ENCODE data around the gene PDZD7. TPM values are rescaled to one million over a fixed set of nuclear protein-coding genes. Genes with fewer than 3 reads are reported as not detected.

PDZD7 gene
- total and polyA plus RNA-seq, 2 donors from 2014 or later, result 1.6 to 1.9 TPM

- Histone ChIP-seq H3K4me3 (ENCODE audit: low read length in 3 of 3) (no peak overlapping the region), H3K27me3 (ENCODE audit: control insufficient read depth, insufficient read depth, low read length) (no peaks in the 10 kb centered on the region), H3K9me3 (ENCODE audit: control insufficient read depth in 2 of 3, insufficient read depth in 1 of 3, low read length in 3 of 3) (no peaks in the 10 kb centered on the region), H3K4me1 (ENCODE audit: control insufficient read depth in 2 of 3, insufficient read depth in 2 of 3, low read depth in 1 of 3, low read length in 3 of 3) (peaks cover 5 to 24% (median 24%) of the 10 kb centered on the region in 3 donors), H3K36me3 (ENCODE audit: control insufficient read depth in 2 of 3, insufficient read depth in 3 of 3, low read length in 3 of 3) (peaks cover 0 to 8% (median 5%) of the 10 kb centered on the region in 3 donors), H3K9ac (ENCODE audit: low read length in 3 of 3) (no peak overlapping the region), H3K27ac (ENCODE audit: low read depth in 2 of 2, low read length in 2 of 2) (no peak overlapping the region)
- no peak for TF ChIP-seq CTCF (IDR thresholded peaks at IDR 0.05; ENCODE audit: borderline replicate concordance, extremely low read depth, insufficient read depth)
- FAIRE-seq, result no peak
- intact Hi-C loops (cut with DNase I), result no loop called here
- DNase-seq, result no peak
These were observed 57.9 kb downstream of the PDZD7 start for GRCh38 chr10:100972904-100973535.

- FAIRE-seq (no peak), DNase-seq (no peak)
- H3K36me3 ChIP-seq (ENCODE audit: control insufficient read depth in 2 of 3, insufficient read depth in 3 of 3, low read length in 3 of 3), result peaks cover 0 to under 1% (median under 1%) of the 10 kb centered on the region in 3 donors
- no peak overlapping the region for H3K9ac ChIP-seq (ENCODE audit: low read length in 3 of 3)
- no peaks in the 10 kb centered on the region for H3K9me3 ChIP-seq (ENCODE audit: control insufficient read depth in 2 of 3, insufficient read depth in 1 of 3, low read length in 3 of 3)
- peaks cover 5 to 24% (median 24%) of the 10 kb centered on the region in 3 donors for H3K4me1 ChIP-seq (ENCODE audit: control insufficient read depth in 2 of 3, insufficient read depth in 2 of 3, low read depth in 1 of 3, low read length in 3 of 3)
- no peak overlapping the region for H3K27ac ChIP-seq (ENCODE audit: low read depth in 2 of 2, low read length in 2 of 2)
- H3K4me3 ChIP-seq (ENCODE audit: low read length in 3 of 3), result no peak overlapping the region
- intact Hi-C loops (cut with DNase I), result no loop called here
- no peaks in the 10 kb centered on the region for H3K27me3 ChIP-seq (ENCODE audit: control insufficient read depth, insufficient read depth, low read length)
- no peak for TF ChIP-seq CTCF (IDR thresholded peaks at IDR 0.05; ENCODE audit: borderline replicate concordance, extremely low read depth, insufficient read depth)
These were observed 58.6 kb downstream of the PDZD7 start for GRCh38 chr10:100972115-100972903.

GRCh38 chr10:100970914-100971811 is 59.8 kb downstream of the PDZD7 start:
- Histone ChIP-seq H3K9ac (ENCODE audit: low read length in 3 of 3) (no peak overlapping the region), H3K27ac (ENCODE audit: low read depth in 2 of 2, low read length in 2 of 2) (peak overlapping the region; percentile 8 to 47), H3K4me3 (ENCODE audit: low read length in 3 of 3) (peak overlapping the region in 2 of 3 donors; percentile 9 to 76), H3K36me3 (ENCODE audit: control insufficient read depth in 2 of 3, insufficient read depth in 3 of 3, low read length in 3 of 3) (peaks cover 0 to 4% (median 0%) of the 10 kb centered on the region in 3 donors), H3K9me3 (ENCODE audit: control insufficient read depth in 2 of 3, insufficient read depth in 1 of 3, low read length in 3 of 3) (no peaks in the 10 kb centered on the region), H3K4me1 (ENCODE audit: control insufficient read depth in 2 of 3, insufficient read depth in 2 of 3, low read depth in 1 of 3, low read length in 3 of 3) (peaks cover 5 to 24% (median 24%) of the 10 kb centered on the region in 3 donors), H3K27me3 (ENCODE audit: control insufficient read depth, insufficient read depth, low read length) (no peaks in the 10 kb centered on the region)
- TF ChIP-seq CTCF (IDR thresholded peaks at IDR 0.05; ENCODE audit: borderline replicate concordance, extremely low read depth, insufficient read depth), result no peak
- DNase-seq (peak in 3 of 5 donors; percentile 43 to 50 (median 49)), FAIRE-seq (no peak)
- intact Hi-C loops (cut with DNase I), result no loop called here

All from kidney (tissue), 14 donors.